HCT116 (cell line): ENCODE data around the gene PTPRO. TPM values are rescaled to one million over a fixed set of nuclear protein-coding genes. Genes with fewer than 3 reads are reported as not detected.

Source experiments
- ATAC-seq: fragments of 200-7000 bp; cut with Tn5 transposase; 2 replicates; pipeline ENCODE4 v1.9.1; 2020; ENCODE audit warnings: mild to moderate bottlenecking, moderate library complexity
- BruUV-seq: library from RNA; stranded (reverse); fragments of 400-500 nt; replicated peaks from 2 replicates; lab custom pipeline; 2021; lab: Mats Ljungman, UMichigan
- CTCF ChIA-PET: fragments of 300-600 bp; sonication (Branson Sonifier 250); formaldehyde crosslinking; loops from one replicate; lab custom pipeline; 2021; ENCODE audit warnings: antibody characterized with exemption; lab: Charles Lee
- POLR2A ChIA-PET: fragments of 300-600, 350-600 bp; sonication (Branson Sonifier 250); formaldehyde crosslinking; loops from one replicate; lab custom pipeline; 2021; ENCODE audit warnings: antibody characterized with exemption; lab: Charles Lee
- RAD21 ChIA-PET, 2 experiments: fragments of 300-600 bp; sonication (Branson Sonifier 250); formaldehyde crosslinking; loops; one replicate each; lab custom pipeline; 2023; ENCODE audit warnings: low total read pairs in 2 of 2; ENCODE audit not compliant: uncharacterized antibody in 2 of 2, unreplicated experiment in 2 of 2, low non-redundant PET in 1 of 2; lab: Charles Lee
- DNase-seq: peaks from one replicate; pipeline ENCODE4 v3.0.0-alpha.2; 2010; ENCODE audit warnings: low read depth, low spot score
- H2AFZ ChIP-seq: fragments of 200-600 bp; shearing (Covaris generic), sonication (generic); 2 replicates; pipeline ENCODE4 v1.6.1; 2017; ENCODE audit warnings: low read depth, mixed run types, mixed read lengths, antibody characterized with exemption, low read length; ENCODE audit not compliant: poor library complexity, severe bottlenecking
- H3K27ac ChIP-seq: 2 replicates; pipeline ENCODE4 v1.5.1; 2012; ENCODE audit warnings: low read depth, low read length
- H3K27me3 ChIP-seq: fragments of 200-600 bp; sonication (generic); 2 replicates; pipeline ENCODE4 v1.6.1; 2016; ENCODE audit warnings: mixed run types, low read length, mixed read lengths; ENCODE audit not compliant: insufficient read depth
- H3K36me3 ChIP-seq, 2 experiments: fragments of 200-500 bp in 1 of 2; fragments of 200-600 bp in 1 of 2; sonication (Bioruptor generic) in 1 of 2; sonication (generic) in 1 of 2; 2 replicates each; pipeline versions ENCODE4 v1.5.1 to v1.6.1; 2014 to 2016; ENCODE audit warnings: low read length in 2 of 2, inconsistent platforms in 1 of 2, mixed read lengths in 1 of 2, mixed run types in 1 of 2; ENCODE audit not compliant: insufficient read depth in 2 of 2, control insufficient read depth in 1 of 2
- H3K4me1 ChIP-seq, 2 experiments: fragments of 200-600 bp in 1 of 2; sonication (generic) in 1 of 2; 2 replicates each; pipeline versions ENCODE4 v1.5.1 to v1.6.1; 2012 to 2017; ENCODE audit warnings: low read length in 2 of 2, inconsistent platforms in 1 of 2, mild to moderate bottlenecking in 1 of 2, mixed read lengths in 1 of 2, mixed run types in 1 of 2, moderate library complexity in 1 of 2; ENCODE audit not compliant: insufficient read depth in 2 of 2, control insufficient read depth in 1 of 2
- H3K4me2 ChIP-seq: fragments of 200-600 bp; sonication (generic); 2 replicates; pipeline ENCODE4 v1.6.1; 2017; ENCODE audit warnings: mixed run types, low read length, mixed read lengths
- H3K4me3 ChIP-seq, 2 experiments: fragments of 200-600 bp in 1 of 2; sonication (generic) in 1 of 2; replicated peaks in 1 of 2; 2 replicates each; pipeline ENCODE4 v1.5.1; 2011 to 2016; ENCODE audit warnings: low read length in 2 of 2, control low read depth in 1 of 2, low read depth in 1 of 2, mild to moderate bottlenecking in 1 of 2, mixed read lengths in 1 of 2, mixed run types in 1 of 2
- H3K79me2 ChIP-seq: fragments of 200-600 bp; sonication (generic); 2 replicates; pipeline ENCODE4 v1.6.1; 2017; ENCODE audit warnings: mild to moderate bottlenecking, mixed run types, low read length, moderate library complexity, mixed read lengths; ENCODE audit not compliant: insufficient read depth
- H3K9ac ChIP-seq: fragments of 200-600 bp; sonication (generic); 2 replicates; pipeline ENCODE4 v1.6.1; 2016; ENCODE audit warnings: low read length, mixed read lengths
- H3K9me2 ChIP-seq: fragments of 200-600 bp; sonication (generic), shearing (Covaris generic); 2 replicates; pipeline ENCODE4 v1.6.1; 2017; ENCODE audit warnings: mixed run types, mild to moderate bottlenecking, moderate library complexity; ENCODE audit not compliant: insufficient read depth
- H3K9me3 ChIP-seq, 2 experiments: fragments of 200-500 bp in 1 of 2; fragments of 200-600 bp in 1 of 2; sonication (Bioruptor generic) in 1 of 2; sonication (generic) in 1 of 2; 2 replicates each; pipeline ENCODE4 v1.6.1; 2014 to 2017; ENCODE audit warnings: low read length in 2 of 2, mixed read lengths in 2 of 2, inconsistent platforms in 1 of 2, low read depth in 1 of 2, mild to moderate bottlenecking in 1 of 2, mixed run types in 1 of 2, moderate library complexity in 1 of 2; ENCODE audit not compliant: control insufficient read depth in 1 of 2, insufficient read depth in 1 of 2
- H4K20me1 ChIP-seq: fragments of 200-600 bp; sonication (generic), shearing (Covaris generic); 2 replicates; pipeline ENCODE4 v1.6.1; 2017; ENCODE audit warnings: mixed run types, mild to moderate bottlenecking, moderate library complexity; ENCODE audit not compliant: insufficient read depth
- CBX3 ChIP-seq: IDR thresholded peaks from 2 replicates; pipeline ENCODE4 v1.6.1; 2012; ENCODE audit warnings: low read depth
- EGR1 ChIP-seq: IDR thresholded peaks from 2 replicates; pipeline ENCODE4 v1.6.1; 2012; ENCODE audit warnings: low read depth
- EZH2phosphoT487 ChIP-seq: fragments of 200-600 bp; IDR thresholded peaks from 2 replicates; pipeline ENCODE4 v1.6.1; 2018; ENCODE audit warnings: antibody characterized with exemption, borderline replicate concordance
- JUND ChIP-seq: IDR thresholded peaks from 2 replicates; pipeline ENCODE4 v1.6.1; 2012
- REST ChIP-seq: IDR thresholded peaks from 2 replicates; pipeline ENCODE4 v1.6.1; 2012; ENCODE audit warnings: low read depth
- SP1 ChIP-seq: IDR thresholded peaks from 2 replicates; pipeline ENCODE4 v1.6.1; 2012; ENCODE audit warnings: low read depth
- YY1 ChIP-seq: IDR thresholded peaks from 2 replicates; pipeline ENCODE4 v1.6.1; 2011; ENCODE audit warnings: low read length, low read depth, moderate library complexity, mild to moderate bottlenecking; ENCODE audit not compliant: insufficient replicate concordance; ENCODE audit errors: extremely low read depth
- ZFX ChIP-seq: fragments of 450-650 bp; IDR thresholded peaks from 2 replicates; pipeline ENCODE4 v1.6.1; 2017
- ZNF274 ChIP-seq: fragments of 200-500 bp; sonication (Bioruptor generic); IDR thresholded peaks from 2 replicates; pipeline ENCODE4 v1.6.1; 2014; ENCODE audit warnings: mild to moderate bottlenecking, low read depth, low read length, inconsistent platforms
- intact Hi-C: fragments of 100-400 bp; cut with micrococcal nuclease; formaldehyde crosslinking; loops from 2 replicates; pipeline ENCODE4 v1.10.0; 2022
- total RNA-seq: library from RNA; stranded (reverse); gene quantifications from one replicate; pipeline ENCODE4 v1.2.1, GENCODE V29; 2021; ENCODE audit not compliant: unreplicated experiment

PTPRO gene
- total RNA-seq, 1 experiment from 2014 or later = not detected

GRCh38 chr12:15306605-15307004 lies 15.7 kb upstream of the PTPRO start (continued):
- TF ChIP-seq CBX3 = no peak
- TF ChIP-seq EGR1 = no peak

GRCh38 chr12:15307079-15307478 lies 15.2 kb upstream of the PTPRO start:
- Histone ChIP-seq H3K4me1 (no peaks in the 10 kb centered on the region), H4K20me1 (no peaks in the 10 kb centered on the region), H3K9ac (no peak overlapping the region), H3K27me3 (peaks cover 23% of the 10 kb centered on the region; the same call in 1 of the 2 replicates), H3K9me2 (no peaks in the 10 kb centered on the region), H3K9me3 (no peaks in the 10 kb centered on the region), H3K79me2 (no peaks in the 10 kb centered on the region), H3K36me3 (no peaks in the 10 kb centered on the region), H3K4me3 (no peak overlapping the region), H2AFZ (no peak overlapping the region), H3K27ac (no peak overlapping the region), H3K4me2 (no peak overlapping the region)
- ATAC-seq = no peak
- no peak for DNase-seq
- CTCF ChIA-PET = no interaction called here
- TF ChIP-seq JUND = no peak
- TF ChIP-seq EGR1 = no peak
- TF ChIP-seq REST = no peak
- no peak for TF ChIP-seq YY1
- no peak for TF ChIP-seq SP1
- no peak for TF ChIP-seq ZFX
- TF ChIP-seq EZH2phosphoT487 = no peak
- TF ChIP-seq ZNF274 = no peak
- RAD21 ChIA-PET = no interaction called here
- POLR2A ChIA-PET = no interaction called here
- no TSS peak for BruUV-seq
- intact Hi-C loops = no loop called here
